Measurements from ENCODE around the gene DNASE1L3.

- TF ChIP-seq NRF1 (IDR thresholded peaks at IDR 0.05; ENCODE audit: low read depth, low read length) = no peak
- no peak for TF ChIP-seq CTCF (IDR thresholded peaks at IDR 0.05; ENCODE audit: control extremely low read depth in 1 of 3, insufficient read depth in 1 of 3, low read depth in 1 of 3, low read length in 3 of 3)
- no peak for TF ChIP-seq POLR2AphosphoS5 (IDR thresholded peaks at IDR 0.05; ENCODE audit: low read depth, low read length)
- no peak for TF ChIP-seq SIN3A (conservative IDR thresholded peaks at IDR 0.05 in 1 of 2, IDR thresholded peaks at IDR 0.05 in 1 of 2; ENCODE audit: low read depth in 1 of 2, low read length in 2 of 2)
- no peak for TF ChIP-seq RFX5 (IDR thresholded peaks at IDR 0.05; ENCODE audit: borderline replicate concordance, low read depth, low read length)
- TF ChIP-seq CREB1 (IDR thresholded peaks at IDR 0.05) = no peak
- no peak for TF ChIP-seq POLR2A (IDR thresholded peaks at IDR 0.05; ENCODE audit: control extremely low read depth in 1 of 2, low read depth in 2 of 2, low read length in 2 of 2)
Measured at GRCh38 chr3:58234516-58234931, 23.8 kb upstream of the DNASE1L3 start.

Data from H1 (cell line).